Astrocyte (in vitro differentiated cells and primary cell): ENCODE results near the gene ZBTB21. TPM values are rescaled to one million over a fixed set of nuclear protein-coding genes. Genes with fewer than 3 reads are reported as not detected.

Source experiments
- DNase-seq: peaks from one replicate; pipeline ENCODE4 v3.0.0-alpha.2; 2010; ENCODE audit warnings: low read depth
- FAIRE-seq: peaks from 2 replicates; lab custom pipeline; 2011; peaks lifted over from hg19 to GRCh38; lab: Jason Lieb, UNC
- H2AFZ ChIP-seq: 2 replicates; pipeline ENCODE4 v1.6.0; 2012; ENCODE audit warnings: low read depth, low read length, inconsistent platforms
- H3K27ac ChIP-seq: 2 replicates; pipeline ENCODE4 v1.5.1; 2011; ENCODE audit warnings: low read depth, low read length, inconsistent platforms
- H3K27me3 ChIP-seq: 2 replicates; pipeline ENCODE4 v1.6.0; 2011; ENCODE audit warnings: low read length, inconsistent platforms; ENCODE audit not compliant: insufficient read depth
- H3K36me3 ChIP-seq: 2 replicates; pipeline ENCODE4 v1.5.1; 2011; ENCODE audit warnings: low read length, inconsistent platforms; ENCODE audit not compliant: insufficient read depth
- H3K4me1 ChIP-seq: 2 replicates; pipeline ENCODE4 v1.5.1; 2011; ENCODE audit warnings: low read length, inconsistent platforms; ENCODE audit not compliant: insufficient read depth
- H3K4me2 ChIP-seq: 2 replicates; pipeline ENCODE4 v1.6.0; 2012; ENCODE audit warnings: low read length, inconsistent platforms
- H3K4me3 ChIP-seq: 2 replicates; pipeline ENCODE4 v1.5.1; 2011; ENCODE audit warnings: low read depth, mild to moderate bottlenecking, low read length, inconsistent platforms; ENCODE audit not compliant: insufficient read depth
- H3K79me2 ChIP-seq: 2 replicates; pipeline ENCODE4 v1.6.0; 2012; ENCODE audit warnings: mild to moderate bottlenecking, low read length, inconsistent platforms; ENCODE audit not compliant: insufficient read depth
- H3K9ac ChIP-seq: 2 replicates; pipeline ENCODE4 v1.6.0; 2012; ENCODE audit warnings: mild to moderate bottlenecking, low read length, inconsistent platforms
- H3K9me3 ChIP-seq: 2 replicates; pipeline ENCODE4 v1.5.1; 2012; ENCODE audit warnings: low read depth, mild to moderate bottlenecking, low read length, inconsistent platforms; ENCODE audit not compliant: insufficient read depth
- H4K20me1 ChIP-seq: 2 replicates; pipeline ENCODE4 v1.6.0; 2012; ENCODE audit warnings: low read length, inconsistent platforms; ENCODE audit not compliant: insufficient read depth
- H3K27ac Mint-ChIP-seq: one replicate; pipeline ENCODE4 v1.8.0; 2021; ENCODE audit warnings: mild to moderate bottlenecking, mixed read lengths; ENCODE audit not compliant: unreplicated experiment
- H3K27me3 Mint-ChIP-seq: one replicate; pipeline ENCODE4 v1.8.0; 2021; ENCODE audit warnings: low read depth, mixed read lengths; ENCODE audit not compliant: unreplicated experiment
- H3K36me3 Mint-ChIP-seq: one replicate; pipeline ENCODE4 v1.8.0; 2021; ENCODE audit warnings: low read depth, mixed read lengths; ENCODE audit not compliant: unreplicated experiment
- H3K4me1 Mint-ChIP-seq: one replicate; pipeline ENCODE4 v1.8.0; 2021; ENCODE audit warnings: low read depth, mixed read lengths; ENCODE audit not compliant: unreplicated experiment
- H3K4me3 Mint-ChIP-seq: one replicate; pipeline ENCODE4 v1.8.0; 2021; ENCODE audit warnings: mild to moderate bottlenecking, moderate library complexity, mixed read lengths; ENCODE audit not compliant: unreplicated experiment
- H3K9me3 Mint-ChIP-seq: one replicate; pipeline ENCODE4 v1.8.0; 2021; ENCODE audit warnings: mild to moderate bottlenecking, mixed read lengths; ENCODE audit not compliant: unreplicated experiment
- EZH2 ChIP-seq: IDR thresholded peaks from 2 replicates; pipeline ENCODE4 v1.6.1; 2012; ENCODE audit warnings: mild to moderate bottlenecking, low read length, inconsistent platforms; ENCODE audit not compliant: insufficient read depth
- total RNA-seq: library from RNA; stranded (reverse); gene quantifications from 2 replicates; pipeline ENCODE4 v1.2.1, GENCODE V29; 2021
- TF ChIP-seq, protein P1 (sequence below): IDR thresholded peaks from 2 replicates; pipeline ENCODE4 v1.5.1; 2011; ENCODE audit warnings: low read depth, mild to moderate bottlenecking, inconsistent platforms, low read length, moderate library complexity; ENCODE audit not compliant: insufficient read depth

ZBTB21 gene
- total RNA-seq, 1 donor from 2014 or later = 20.5 TPM

DNA sequence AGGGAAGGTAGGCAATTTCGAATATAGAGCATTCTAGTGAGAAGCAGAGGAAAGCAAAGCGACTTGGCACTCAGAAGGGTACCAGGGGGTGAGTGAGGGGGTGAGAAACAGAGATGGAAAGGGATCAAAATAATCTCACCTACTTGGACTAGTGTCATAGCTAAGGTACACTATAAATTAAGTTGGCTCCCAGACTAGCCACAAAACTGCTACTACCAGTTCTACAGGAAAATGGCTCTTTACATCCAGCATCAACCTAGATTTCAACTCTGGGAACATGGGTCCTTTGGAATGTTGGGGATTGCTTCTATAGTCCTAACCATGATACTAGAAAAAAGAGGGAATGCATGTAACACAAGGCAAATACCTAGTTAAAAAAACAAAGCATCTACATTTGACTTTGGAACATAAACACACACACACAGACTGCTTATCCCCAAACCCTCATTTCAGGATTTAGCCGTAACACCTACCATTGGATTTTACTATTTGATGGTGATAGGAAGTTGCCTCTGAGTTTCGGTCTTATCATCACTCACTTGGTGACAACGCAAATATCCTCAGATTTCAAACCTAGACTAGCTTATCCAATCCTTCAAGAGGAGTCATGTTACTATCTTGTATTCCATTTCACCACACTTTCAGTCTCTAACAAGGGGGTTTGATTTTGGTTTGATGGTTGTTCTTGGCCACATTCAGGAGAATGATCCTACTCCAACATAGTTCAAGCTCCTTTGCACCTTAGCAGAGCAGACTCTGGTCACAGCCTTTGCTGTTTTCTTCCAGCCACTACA is 5.6 kb downstream of the ZBTB21 start:
- Mint-ChIP-seq H3K27ac (no peak overlapping the region), H3K4me1 (peaks cover 17% of the 10 kb centered on the region), H3K4me3 (no peak overlapping the region), H3K27me3 (no peaks in the 10 kb centered on the region), H3K9me3 (peaks cover 1% of the 10 kb centered on the region), H3K36me3 (peaks cover 21% of the 10 kb centered on the region)
- no peak overlapping the region for H2AFZ ChIP-seq
- DNase-seq (no peak), FAIRE-seq (no peak)
- H3K4me1 ChIP-seq = peaks cover 17% of the 10 kb centered on the region
- H3K27ac ChIP-seq = no peak overlapping the region
- TF ChIP-seq EZH2 = no peak
- TF ChIP-seq, protein P1, sequence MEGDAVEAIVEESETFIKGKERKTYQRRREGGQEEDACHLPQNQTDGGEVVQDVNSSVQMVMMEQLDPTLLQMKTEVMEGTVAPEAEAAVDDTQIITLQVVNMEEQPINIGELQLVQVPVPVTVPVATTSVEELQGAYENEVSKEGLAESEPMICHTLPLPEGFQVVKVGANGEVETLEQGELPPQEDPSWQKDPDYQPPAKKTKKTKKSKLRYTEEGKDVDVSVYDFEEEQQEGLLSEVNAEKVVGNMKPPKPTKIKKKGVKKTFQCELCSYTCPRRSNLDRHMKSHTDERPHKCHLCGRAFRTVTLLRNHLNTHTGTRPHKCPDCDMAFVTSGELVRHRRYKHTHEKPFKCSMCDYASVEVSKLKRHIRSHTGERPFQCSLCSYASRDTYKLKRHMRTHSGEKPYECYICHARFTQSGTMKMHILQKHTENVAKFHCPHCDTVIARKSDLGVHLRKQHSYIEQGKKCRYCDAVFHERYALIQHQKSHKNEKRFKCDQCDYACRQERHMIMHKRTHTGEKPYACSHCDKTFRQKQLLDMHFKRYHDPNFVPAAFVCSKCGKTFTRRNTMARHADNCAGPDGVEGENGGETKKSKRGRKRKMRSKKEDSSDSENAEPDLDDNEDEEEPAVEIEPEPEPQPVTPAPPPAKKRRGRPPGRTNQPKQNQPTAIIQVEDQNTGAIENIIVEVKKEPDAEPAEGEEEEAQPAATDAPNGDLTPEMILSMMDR = no peak
- H4K20me1 ChIP-seq = no peaks in the 10 kb centered on the region
- H3K79me2 ChIP-seq = peaks cover 65% of the 10 kb centered on the region
- H3K9me3 ChIP-seq = no peaks in the 10 kb centered on the region
- no peaks in the 10 kb centered on the region for H3K27me3 ChIP-seq
- H3K4me2 ChIP-seq = no peak overlapping the region
- no peak overlapping the region for H3K9ac ChIP-seq
- H3K4me3 ChIP-seq = no peak overlapping the region
- H3K36me3 ChIP-seq = peaks cover 2% of the 10 kb centered on the region

DNA sequence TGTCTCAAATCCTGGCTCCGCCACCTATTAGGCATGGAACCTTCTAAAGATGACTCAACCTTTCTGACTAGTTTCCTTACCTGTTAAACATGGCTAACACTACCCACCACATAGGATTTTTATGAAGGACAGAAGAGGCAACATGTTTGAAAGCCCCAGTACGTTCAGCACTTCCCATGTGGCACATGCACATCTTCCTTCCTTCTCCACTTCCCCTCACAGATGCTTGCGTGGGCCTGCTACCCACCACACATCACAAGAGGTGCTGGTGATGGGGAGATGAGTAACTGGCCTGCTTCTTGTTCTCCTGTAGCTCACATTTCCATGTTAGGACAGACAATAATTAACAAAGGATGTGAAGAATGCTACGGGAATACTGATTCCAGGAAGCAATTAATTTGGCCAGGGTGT is 7.1 kb downstream of the ZBTB21 start:
- Histone ChIP-seq H3K79me2 (peaks cover 57% of the 10 kb centered on the region), H3K9ac (peak overlapping the region; percentile 55)
- FAIRE-seq = no peak

More for the DNA sequence above, 7.1 kb downstream of the ZBTB21 start:
- no peaks in the 10 kb centered on the region for H3K27me3 ChIP-seq
- Mint-ChIP-seq H3K36me3 (peaks cover 21% of the 10 kb centered on the region), H3K4me3 (no peak overlapping the region), H3K27me3 (no peaks in the 10 kb centered on the region), H3K4me1 (peaks cover 17% of the 10 kb centered on the region), H3K27ac (peak overlapping the region; percentile 28), H3K9me3 (peaks cover 1% of the 10 kb centered on the region)
- no peaks in the 10 kb centered on the region for H3K9me3 ChIP-seq
- H3K36me3 ChIP-seq = peaks cover 2% of the 10 kb centered on the region
- DNase-seq = peak; percentile 71
- TF ChIP-seq EZH2 = no peak
- TF ChIP-seq, protein P1 = no peak
- H3K4me3 ChIP-seq = no peak overlapping the region
- no peaks in the 10 kb centered on the region for H4K20me1 ChIP-seq
- H3K4me2 ChIP-seq = peak overlapping the region; percentile 65
- H3K27ac ChIP-seq = peak overlapping the region; percentile 79
- H2AFZ ChIP-seq = no peak overlapping the region
- H3K4me1 ChIP-seq = peaks cover 17% of the 10 kb centered on the region
